ENCODE measurements around the gene SCFD2. TPM values are rescaled to one million over a fixed set of nuclear protein-coding genes. Genes with fewer than 3 reads are reported as not detected.

Gene SCFD2
- total RNA-seq, 1 experiment from 2014 or later, result 7.4 TPM

DNA sequence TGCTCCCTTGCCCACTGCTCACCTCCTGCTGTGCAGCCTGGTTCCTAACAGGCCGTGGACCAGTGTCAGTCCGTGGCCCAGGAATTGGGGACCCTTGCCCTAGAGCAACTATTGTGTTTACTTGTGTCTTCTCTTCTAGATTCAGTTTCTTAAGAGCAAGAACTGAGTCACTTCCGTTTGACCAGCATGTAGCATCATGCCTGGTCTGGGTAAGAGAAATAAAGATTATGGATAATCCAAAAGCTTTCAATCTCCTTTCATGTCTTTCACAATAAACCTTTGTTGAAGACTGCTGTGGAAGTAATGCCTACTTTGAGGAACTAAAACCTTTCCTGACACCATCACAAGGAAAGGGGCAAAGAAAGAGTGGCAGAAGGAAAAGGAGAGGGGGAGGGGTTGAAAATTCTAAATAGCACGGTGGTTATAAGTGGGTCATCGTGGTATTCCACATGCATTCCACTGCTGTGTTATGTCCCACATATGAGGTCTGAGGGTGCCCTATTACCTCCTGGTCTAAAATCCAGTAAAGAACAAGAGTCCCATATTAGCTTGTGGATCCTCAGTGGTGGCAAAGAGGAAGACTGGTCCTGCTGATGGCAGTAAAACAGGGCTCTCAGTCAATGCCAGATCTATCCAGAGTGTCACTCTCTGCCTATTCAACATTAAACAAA is 370.4 kb downstream of the SCFD2 start:
- no peak for DNase-seq (ENCODE audit: low read depth, low spot score)
- Histone ChIP-seq H3K4me3 (ENCODE audit: low read depth in 2 of 2, low read length in 2 of 2) (no peak overlapping the region), H3K27ac (ENCODE audit: low read length) (no peak overlapping the region), H3K4me1 (ENCODE audit: control insufficient read depth, insufficient read depth, low read length) (no peaks in the 10 kb centered on the region), H3K9me3 (ENCODE audit: control insufficient read depth, insufficient read depth, low read depth, low read length) (no peaks in the 10 kb centered on the region), H3K36me3 (ENCODE audit: control insufficient read depth, insufficient read depth, low read length) (no peaks in the 10 kb centered on the region), H3K27me3 (ENCODE audit: control insufficient read depth, insufficient read depth, low read length) (no peaks in the 10 kb centered on the region)
- TF ChIP-seq, protein P1, sequence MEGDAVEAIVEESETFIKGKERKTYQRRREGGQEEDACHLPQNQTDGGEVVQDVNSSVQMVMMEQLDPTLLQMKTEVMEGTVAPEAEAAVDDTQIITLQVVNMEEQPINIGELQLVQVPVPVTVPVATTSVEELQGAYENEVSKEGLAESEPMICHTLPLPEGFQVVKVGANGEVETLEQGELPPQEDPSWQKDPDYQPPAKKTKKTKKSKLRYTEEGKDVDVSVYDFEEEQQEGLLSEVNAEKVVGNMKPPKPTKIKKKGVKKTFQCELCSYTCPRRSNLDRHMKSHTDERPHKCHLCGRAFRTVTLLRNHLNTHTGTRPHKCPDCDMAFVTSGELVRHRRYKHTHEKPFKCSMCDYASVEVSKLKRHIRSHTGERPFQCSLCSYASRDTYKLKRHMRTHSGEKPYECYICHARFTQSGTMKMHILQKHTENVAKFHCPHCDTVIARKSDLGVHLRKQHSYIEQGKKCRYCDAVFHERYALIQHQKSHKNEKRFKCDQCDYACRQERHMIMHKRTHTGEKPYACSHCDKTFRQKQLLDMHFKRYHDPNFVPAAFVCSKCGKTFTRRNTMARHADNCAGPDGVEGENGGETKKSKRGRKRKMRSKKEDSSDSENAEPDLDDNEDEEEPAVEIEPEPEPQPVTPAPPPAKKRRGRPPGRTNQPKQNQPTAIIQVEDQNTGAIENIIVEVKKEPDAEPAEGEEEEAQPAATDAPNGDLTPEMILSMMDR (IDR thresholded peaks at IDR 0.05), result no peak
- TF ChIP-seq SIN3A (IDR thresholded peaks at IDR 0.05; ENCODE audit: borderline replicate concordance, insufficient read depth, low read depth, low read length) (no peak), TCF7L2 (IDR thresholded peaks at IDR 0.05; ENCODE audit: low read depth, low read length) (no peak), POLR2AphosphoS5 (IDR thresholded peaks at IDR 0.05; ENCODE audit: low read depth, low read length) (no peak)
- TF ChIP-seq, protein P2, sequence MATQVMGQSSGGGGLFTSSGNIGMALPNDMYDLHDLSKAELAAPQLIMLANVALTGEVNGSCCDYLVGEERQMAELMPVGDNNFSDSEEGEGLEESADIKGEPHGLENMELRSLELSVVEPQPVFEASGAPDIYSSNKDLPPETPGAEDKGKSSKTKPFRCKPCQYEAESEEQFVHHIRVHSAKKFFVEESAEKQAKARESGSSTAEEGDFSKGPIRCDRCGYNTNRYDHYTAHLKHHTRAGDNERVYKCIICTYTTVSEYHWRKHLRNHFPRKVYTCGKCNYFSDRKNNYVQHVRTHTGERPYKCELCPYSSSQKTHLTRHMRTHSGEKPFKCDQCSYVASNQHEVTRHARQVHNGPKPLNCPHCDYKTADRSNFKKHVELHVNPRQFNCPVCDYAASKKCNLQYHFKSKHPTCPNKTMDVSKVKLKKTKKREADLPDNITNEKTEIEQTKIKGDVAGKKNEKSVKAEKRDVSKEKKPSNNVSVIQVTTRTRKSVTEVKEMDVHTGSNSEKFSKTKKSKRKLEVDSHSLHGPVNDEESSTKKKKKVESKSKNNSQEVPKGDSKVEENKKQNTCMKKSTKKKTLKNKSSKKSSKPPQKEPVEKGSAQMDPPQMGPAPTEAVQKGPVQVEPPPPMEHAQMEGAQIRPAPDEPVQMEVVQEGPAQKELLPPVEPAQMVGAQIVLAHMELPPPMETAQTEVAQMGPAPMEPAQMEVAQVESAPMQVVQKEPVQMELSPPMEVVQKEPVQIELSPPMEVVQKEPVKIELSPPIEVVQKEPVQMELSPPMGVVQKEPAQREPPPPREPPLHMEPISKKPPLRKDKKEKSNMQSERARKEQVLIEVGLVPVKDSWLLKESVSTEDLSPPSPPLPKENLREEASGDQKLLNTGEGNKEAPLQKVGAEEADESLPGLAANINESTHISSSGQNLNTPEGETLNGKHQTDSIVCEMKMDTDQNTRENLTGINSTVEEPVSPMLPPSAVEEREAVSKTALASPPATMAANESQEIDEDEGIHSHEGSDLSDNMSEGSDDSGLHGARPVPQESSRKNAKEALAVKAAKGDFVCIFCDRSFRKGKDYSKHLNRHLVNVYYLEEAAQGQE (IDR thresholded peaks at IDR 0.05; ENCODE audit: insufficient read depth in 1 of 2, low read depth in 2 of 2, low read length in 1 of 2), result no peak
- no TSS peak for BruUV-seq (replicated peaks)
- intact Hi-C loops (cut with micrococcal nuclease; ENCODE audit: unreplicated experiment), result no loop called here
- CTCF ChIA-PET, result no interaction called here
- POLR2A ChIA-PET, result no interaction called here
- ATAC-seq, result no peak
- in situ Hi-C loops (cut with HindIII; ENCODE audit: low pct_unique_long_range_greater_than_20kb, low sequenced_read_pairs), result no loop called here

DNA sequence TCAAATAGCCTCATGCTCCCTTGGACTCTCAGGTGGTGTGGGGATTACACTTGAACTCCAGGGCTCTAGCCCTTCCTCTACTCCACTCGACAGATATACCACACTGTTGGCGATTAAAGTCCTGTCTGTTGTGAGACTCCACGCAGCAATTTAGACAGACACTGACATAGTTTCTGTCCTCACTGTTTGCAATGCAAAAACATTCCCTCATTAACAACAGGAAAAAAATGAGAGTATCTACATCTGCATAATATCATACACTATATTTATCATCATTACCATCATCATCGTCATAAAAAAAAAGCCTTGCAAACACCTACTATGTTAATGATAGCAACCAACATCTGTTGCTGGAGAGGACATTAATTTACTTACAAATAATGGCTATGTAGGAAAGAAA is 371.3 kb downstream of the SCFD2 start:
- TF ChIP-seq SIN3A (IDR thresholded peaks at IDR 0.05; ENCODE audit: borderline replicate concordance, insufficient read depth, low read depth, low read length) (no peak), TCF7L2 (IDR thresholded peaks at IDR 0.05; ENCODE audit: low read depth, low read length) (no peak), POLR2AphosphoS5 (IDR thresholded peaks at IDR 0.05; ENCODE audit: low read depth, low read length) (no peak)
- TF ChIP-seq, protein P1 (IDR thresholded peaks at IDR 0.05), result no peak
- TF ChIP-seq, protein P2 (IDR thresholded peaks at IDR 0.05; ENCODE audit: insufficient read depth in 1 of 2, low read depth in 2 of 2, low read length in 1 of 2), result no peak
- no TSS peak for BruUV-seq (replicated peaks)
- no peak for DNase-seq (ENCODE audit: low read depth, low spot score)
- CTCF ChIA-PET, result no interaction called here
- intact Hi-C loops (cut with micrococcal nuclease; ENCODE audit: unreplicated experiment), result no loop called here
- no peaks in the 10 kb centered on the region for H3K9me3 ChIP-seq (ENCODE audit: control insufficient read depth, insufficient read depth, low read depth, low read length)
- no peaks in the 10 kb centered on the region for H3K4me1 ChIP-seq (ENCODE audit: control insufficient read depth, insufficient read depth, low read length)
- H3K4me3 ChIP-seq (ENCODE audit: low read depth in 2 of 2, low read length in 2 of 2), result no peak overlapping the region
- POLR2A ChIA-PET, result no interaction called here
- in situ Hi-C loops (cut with HindIII; ENCODE audit: low pct_unique_long_range_greater_than_20kb, low sequenced_read_pairs), result no loop called here
- H3K36me3 ChIP-seq (ENCODE audit: control insufficient read depth, insufficient read depth, low read length), result no peaks in the 10 kb centered on the region
- no peaks in the 10 kb centered on the region for H3K27me3 ChIP-seq (ENCODE audit: control insufficient read depth, insufficient read depth, low read length)
- no peak for ATAC-seq
- H3K27ac ChIP-seq (ENCODE audit: low read length), result no peak overlapping the region
